ENCODE data around the gene PRKCA.

- no peak for TF ChIP-seq CTCF (IDR thresholded peaks at IDR 0.05)
- TF ChIP-seq ZFX (IDR thresholded peaks at IDR 0.05; ENCODE audit: borderline replicate concordance), result no peak
Observed at GRCh38 chr17:66664336-66664735, 361.9 kb downstream of the PRKCA start.
